GM10266 (cell line): ENCODE results near the gene SKIC8.

Experiments
- DNase-seq: peaks from one replicate; pipeline ENCODE4 v3.0.0; 2012; ENCODE audit errors: extremely low spot score
- CTCF ChIP-seq: IDR thresholded peaks from 2 replicates; pipeline ENCODE4 v1.5.1; 2012; ENCODE audit warnings: mild to moderate bottlenecking, low read depth; ENCODE audit not compliant: control insufficient read depth, insufficient read depth; ENCODE audit errors: missing control alignments

SKIC8 gene

GRCh38 chr15:78291698-78292097 lies 7.7 kb downstream of the SKIC8 start:
- DNase-seq = no peak
- no peak for TF ChIP-seq CTCF

- DNase-seq = no peak
- TF ChIP-seq CTCF = no peak
These were observed 8.4 kb downstream of the SKIC8 start for GRCh38 chr15:78291052-78291451.

GRCh38 chr15:78290222-78290621 lies 9.2 kb downstream of the SKIC8 start:
- TF ChIP-seq CTCF = no peak
- DNase-seq = no peak

- TF ChIP-seq CTCF = peak; percentile 8
- no peak for DNase-seq
These were observed 14.7 kb downstream of the SKIC8 start for GRCh38 chr15:78284758-78285157.

GRCh38 chr15:78282324-78282723 lies 17.1 kb downstream of the SKIC8 start:
- no peak for TF ChIP-seq CTCF
- DNase-seq = no peak

- DNase-seq = no peak
- no peak for TF ChIP-seq CTCF
These were observed 18.9 kb downstream of the SKIC8 start for GRCh38 chr15:78280319-78281072.

GRCh38 chr15:78276064-78276943 lies 23.1 kb downstream of the SKIC8 start:
- DNase-seq = no peak
- TF ChIP-seq CTCF = no peak
